Liver (tissue), 9 donors: ENCODE results near the gene JAM3. TPM values are rescaled to one million over a fixed set of nuclear protein-coding genes. Genes with fewer than 3 reads are reported as not detected.

Experiments used
- DNase-seq: peaks from one replicate; pipeline ENCODE4 v3.0.0-alpha.2; 2017; ENCODE audit warnings: low spot score
- H3K27ac ChIP-seq, 2 donors: one replicate each; pipeline ENCODE4 v1.7.0; 2013; ENCODE audit warnings: inconsistent platforms in 2 of 2, low read length in 2 of 2, control low read depth in 1 of 2, low read depth in 1 of 2, mild to moderate bottlenecking in 1 of 2
- H3K27me3 ChIP-seq, 4 donors: one replicate each; pipeline versions ENCODE4 v1.6.1 to v1.7.0; 2013; ENCODE audit warnings: low read length in 3 of 4, inconsistent platforms in 1 of 4, mild to moderate bottlenecking in 1 of 4, moderate library complexity in 1 of 4; ENCODE audit not compliant: control insufficient read depth in 4 of 4, insufficient read depth in 4 of 4
- H3K36me3 ChIP-seq, 4 donors: one replicate each; pipeline versions ENCODE4 v1.6.1 to v1.7.0; 2013; ENCODE audit warnings: low read length in 3 of 4, mild to moderate bottlenecking in 3 of 4, low read depth in 1 of 4, moderate library complexity in 1 of 4; ENCODE audit not compliant: control insufficient read depth in 4 of 4, insufficient read depth in 3 of 4
- H3K4me1 ChIP-seq, 4 donors: one replicate each; pipeline versions ENCODE4 v1.6.1 to v1.7.0; 2013; ENCODE audit warnings: low read length in 3 of 4, mild to moderate bottlenecking in 3 of 4, moderate library complexity in 1 of 4; ENCODE audit not compliant: control insufficient read depth in 4 of 4, insufficient read depth in 4 of 4
- H3K4me3 ChIP-seq, 3 donors: one replicate each; pipeline versions ENCODE4 v1.6.1 to v1.7.0; 2013; ENCODE audit warnings: low read length in 3 of 3, control low read depth in 1 of 3, low read depth in 1 of 3, mild to moderate bottlenecking in 1 of 3
- H3K9ac ChIP-seq, 2 donors: one replicate each; pipeline ENCODE4 v1.7.0; 2013; ENCODE audit warnings: low read length in 2 of 2, mild to moderate bottlenecking in 2 of 2, moderate library complexity in 2 of 2, control low read depth in 1 of 2, low read depth in 1 of 2
- H3K9me3 ChIP-seq, 4 donors: one replicate each; pipeline versions ENCODE4 v1.6.1 to v1.7.0; 2013; ENCODE audit warnings: low read length in 3 of 4; ENCODE audit not compliant: control insufficient read depth in 4 of 4
- ATF3 ChIP-seq: IDR thresholded peaks from 2 replicates; pipeline ENCODE4 v1.6.1; 2016; ENCODE audit warnings: antibody characterized with exemption
- CTCF ChIP-seq: fragments of 150-350 bp; IDR thresholded peaks from 2 replicates; pipeline ENCODE4 v1.5.1; 2017; ENCODE audit warnings: improper control_type of control experiment, low read depth, low read length; ENCODE audit not compliant: missing input control
- EGR1 ChIP-seq, 2 donors: IDR thresholded peaks; 2 replicates each; pipeline ENCODE4 v1.6.1; 2016 to 2018; ENCODE audit warnings: antibody characterized with exemption in 2 of 2, low read depth in 2 of 2
- FOXA1 ChIP-seq: IDR thresholded peaks from 2 replicates; pipeline ENCODE4 v1.6.1; 2016; ENCODE audit warnings: antibody characterized with exemption
- FOXA2 ChIP-seq: IDR thresholded peaks from 2 replicates; pipeline ENCODE4 v1.6.1; 2016; ENCODE audit warnings: antibody characterized with exemption
- HNF4A ChIP-seq, 2 donors: conservative IDR thresholded peaks; 2 replicates each; pipeline ENCODE4 v1.6.1; 2016; ENCODE audit warnings: antibody characterized with exemption in 2 of 2, mild to moderate bottlenecking in 2 of 2
- HNF4G ChIP-seq: IDR thresholded peaks from 2 replicates; pipeline ENCODE4 v1.6.1; 2016; ENCODE audit warnings: antibody characterized with exemption
- JUND ChIP-seq, 2 donors: IDR thresholded peaks; 2 replicates each; pipeline ENCODE4 v1.6.1; 2016; ENCODE audit warnings: antibody characterized with exemption in 2 of 2
- MAX ChIP-seq: IDR thresholded peaks from 2 replicates; pipeline ENCODE4 v1.6.1; 2016; ENCODE audit warnings: antibody characterized with exemption
- NR2F2 ChIP-seq: IDR thresholded peaks from 2 replicates; pipeline ENCODE4 v1.6.1; 2016; ENCODE audit warnings: antibody characterized with exemption
- RAD21 ChIP-seq, 2 donors: IDR thresholded peaks; 2 replicates each; pipeline ENCODE4 v1.6.1; 2016; ENCODE audit warnings: antibody characterized with exemption in 2 of 2, mild to moderate bottlenecking in 2 of 2
- RXRA ChIP-seq, 2 donors: IDR thresholded peaks; 2 replicates each; pipeline ENCODE4 v1.6.1; 2017 to 2018; ENCODE audit warnings: antibody characterized with exemption in 2 of 2, mild to moderate bottlenecking in 1 of 2
- SP1 ChIP-seq: IDR thresholded peaks from 2 replicates; pipeline ENCODE4 v1.6.1; 2018; ENCODE audit warnings: antibody characterized with exemption, mild to moderate bottlenecking
- TAF1 ChIP-seq: conservative IDR thresholded peaks from 2 replicates; pipeline ENCODE4 v1.6.1; 2016; ENCODE audit warnings: antibody characterized with exemption, mild to moderate bottlenecking
- YY1 ChIP-seq: IDR thresholded peaks from 2 replicates; pipeline ENCODE4 v1.6.1; 2016; ENCODE audit warnings: antibody characterized with exemption, mild to moderate bottlenecking
- ZBTB33 ChIP-seq: IDR thresholded peaks from 2 replicates; pipeline ENCODE4 v1.6.1; 2016; ENCODE audit warnings: antibody characterized with exemption
- WGBS: extraction: QIAGEN DNeasy Blood & Tissue Kit; methylation state at CpG from one replicate; pipeline ENCODE4 v1.1.7; 2013; 5-methylcytosine and 5-hydroxymethylcytosine counted together
- polyA plus RNA-seq, 2 donors: library from polyadenylated mRNA; stranded (reverse) in 1 of 2; unstranded in 1 of 2; fragments of 200-250 nt in 1 of 2; fragments of >200 nt in 1 of 2; fragmentation: Nextera tagmentation in 1 of 2; extraction: Ambion mirVana in 1 of 2; gene quantifications; one replicate each; pipeline versions ENCODE4 v1.2.1 to v1.2.3, GENCODE V29; 2013 to 2015
- total RNA-seq, 2 donors: library from RNA; depleted of rRNA; stranded (reverse); fragments of >200 nt; gene quantifications; one replicate each; pipeline ENCODE4 v1.2.3, GENCODE V29; 2014
- donor health status: healthy.
- donor health status: healthy.
- donor health status: healthy.
- donor health status: healthy.
- donor health status: healthy.

Gene JAM3
- total and polyA plus RNA-seq, 4 donors: 1.6 to 4.3 (median 2.1) TPM

- H3K9ac ChIP-seq: no peak overlapping the region
- no peak overlapping the region for H3K4me3 ChIP-seq
- TF ChIP-seq SP1 (no peak), MAX (no peak), CTCF (no peak)
- WGBS: 86% methylated on average over 4 of the region's 4 CpGs
- peaks cover 0 to 5% (median 2%) of the 10 kb centered on the region in 4 donors for H3K4me1 ChIP-seq
- H3K27ac ChIP-seq: no peak overlapping the region
- no peak for DNase-seq
- no peaks in the 10 kb centered on the region for H3K36me3 ChIP-seq
- H3K27me3 ChIP-seq: peaks cover 0 to 6% (median 0%) of the 10 kb centered on the region in 4 donors
- H3K9me3 ChIP-seq: no peaks in the 10 kb centered on the region
These were observed 4.0 kb downstream of the JAM3 start for GRCh38 chr11:134072844-134073243.

- 62% methylated on average over 4 of the region's 4 CpGs for WGBS
- Histone ChIP-seq H3K36me3 (no peaks in the 10 kb centered on the region), H3K9ac (no peak overlapping the region), H3K27me3 (peaks cover 0 to 3% (median 0%) of the 10 kb centered on the region in 4 donors), H3K4me3 (no peak overlapping the region), H3K9me3 (no peaks in the 10 kb centered on the region), H3K27ac (no peak overlapping the region), H3K4me1 (no peaks in the 10 kb centered on the region)
- DNase-seq: no peak
- no peak for TF ChIP-seq HNF4G
These were observed 5.5 kb downstream of the JAM3 start for GRCh38 chr11:134074346-134074745.

GRCh38 chr11:134074766-134075165 is 5.9 kb downstream of the JAM3 start:
- H3K9ac ChIP-seq: no peak overlapping the region
- no peak overlapping the region for H3K4me3 ChIP-seq
- DNase-seq: no peak
- no peaks in the 10 kb centered on the region for H3K4me1 ChIP-seq
- 50% methylated on average over 1 of the region's 1 CpG for WGBS
- H3K27me3 ChIP-seq: peaks cover 0 to 3% (median 0%) of the 10 kb centered on the region in 4 donors
- TF ChIP-seq SP1: no peak
- TF ChIP-seq NR2F2: no peak
- no peak for TF ChIP-seq CTCF
- TF ChIP-seq EGR1 (IDR thresholded peaks at IDR 0.05; ENCODE audit: low read depth in 2 of 2): no peak
- TF ChIP-seq HNF4A (conservative IDR thresholded peaks at IDR 0.05): no peak
- TF ChIP-seq YY1: no peak
- TF ChIP-seq RAD21 (IDR thresholded peaks at IDR 0.05): no peak
- no peak overlapping the region for H3K27ac ChIP-seq
- H3K9me3 ChIP-seq: no peaks in the 10 kb centered on the region
- H3K36me3 ChIP-seq: no peaks in the 10 kb centered on the region

GRCh38 chr11:134079317-134079716 is 10.4 kb downstream of the JAM3 start:
- WGBS: 82% methylated on average over 5 of the region's 5 CpGs
- no peaks in the 10 kb centered on the region for H3K4me1 ChIP-seq
- TF ChIP-seq ZBTB33 (no peak), JUND (IDR thresholded peaks at IDR 0.05) (no peak), TAF1 (no peak), EGR1 (IDR thresholded peaks at IDR 0.05; ENCODE audit: low read depth in 2 of 2) (no peak), ATF3 (no peak), FOXA2 (no peak), FOXA1 (no peak), CTCF (no peak), RXRA (IDR thresholded peaks at IDR 0.05) (no peak), HNF4A (conservative IDR thresholded peaks at IDR 0.05) (no peak)

More at GRCh38 chr11:134079317-134079716, 10.4 kb downstream of the JAM3 start:
- Histone ChIP-seq H3K4me3 (no peak overlapping the region), H3K27me3 (no peaks in the 10 kb centered on the region), H3K27ac (no peak overlapping the region), H3K9ac (no peak overlapping the region), H3K36me3 (no peaks in the 10 kb centered on the region), H3K9me3 (no peaks in the 10 kb centered on the region)
- no peak for DNase-seq
